ENCODE data around the gene NUP98. TPM values are rescaled to one million over a fixed set of nuclear protein-coding genes. Genes with fewer than 3 reads are reported as not detected.

NUP98 gene
- polyA plus RNA-seq, 2 of the 4 experiments (the other 2 are of a cell fraction): 54.2 to 121 TPM

GRCh38 chr11:3845670-3846069 is 48.3 kb upstream of the NUP98 start:
- H3K27ac ChIP-seq: no peak overlapping the region
- TF ChIP-seq CBX8 (IDR thresholded peaks at IDR 0.05) (no peak), E2F6 (IDR thresholded peaks at IDR 0.05; ENCODE audit: borderline replicate concordance, low read depth) (no peak), FOXS1 (CRISPR knock-in tag; IDR thresholded peaks at IDR 0.05) (no peak), FOSB (CRISPR knock-in tag; IDR thresholded peaks at IDR 0.05) (no peak), RFX5 (IDR thresholded peaks at IDR 0.05) (no peak), MAFK (IDR thresholded peaks at IDR 0.05; ENCODE audit: partially characterized antibody) (no peak), HEYL (CRISPR knock-in tag; IDR thresholded peaks at IDR 0.05) (no peak), POLR2AphosphoS2 (conservative IDR thresholded peaks at IDR 0.05; ENCODE audit: low read length) (no peak)
- DNase-seq (ENCODE audit: low read depth in 1 of 2, low spot score in 1 of 2) (no peak), FAIRE-seq (no peak), ATAC-seq (no peak)
- ChIA-PET POLR2A (no interaction called here), CTCF (interaction anchor here (0.6 to 27.8 kb wide), 4 partner anchors 8 to 283 kb away, joined by 3 to 919 read pairs (median 59); partner anchors contain the start of gene STIM1)
- H3K4me2 ChIP-seq: no peak overlapping the region
- H3K4me1 ChIP-seq: peaks cover 7% of the 10 kb centered on the region
- no peaks in the 10 kb centered on the region for H3K9me3 ChIP-seq
- no peak overlapping the region for H3K4me3 ChIP-seq
- 54% methylated on average over 3 of the region's 3 CpGs for WGBS (ENCODE audit: missing lambda C conversion rate)

- CTCF ChIA-PET: interaction anchor here (0.6 to 27.8 kb wide), 4 partner anchors 9 to 283 kb away, joined by 3 to 919 read pairs (median 59); partner anchors contain the start of gene STIM1
- no peak overlapping the region for H3K4me2 ChIP-seq
- no peak for ATAC-seq
- FAIRE-seq: no peak
- H3K9me3 ChIP-seq: no peaks in the 10 kb centered on the region
- no peak overlapping the region for H3K27ac ChIP-seq
- H3K4me1 ChIP-seq: peaks cover 7% of the 10 kb centered on the region
- TF ChIP-seq SREBF2 (IDR thresholded peaks at IDR 0.05): no peak
- no peak for DNase-seq (ENCODE audit: low read depth in 1 of 2, low spot score in 1 of 2)
- 76% methylated on average over 1 of the region's 1 CpG for WGBS (ENCODE audit: missing lambda C conversion rate)
- H3K4me3 ChIP-seq: no peak overlapping the region
- POLR2A ChIA-PET: no interaction called here
These were observed 47.9 kb upstream of the NUP98 start for GRCh38 chr11:3845246-3845645.

GRCh38 chr11:3843326-3843725 is 46.0 kb upstream of the NUP98 start:
- WGBS (ENCODE audit: missing lambda C conversion rate): 75% methylated on average over 3 of the region's 3 CpGs
- POLR2A ChIA-PET: no interaction called here
- Histone ChIP-seq H3K4me2 (no peak overlapping the region), H3K4me3 (no peak overlapping the region), H3K27ac (no peak overlapping the region), H3K9me3 (no peaks in the 10 kb centered on the region), H3K4me1 (peaks cover 21% of the 10 kb centered on the region)
- FAIRE-seq: no peak
- ATAC-seq: no peak
- no peak for DNase-seq (ENCODE audit: low read depth in 1 of 2, low spot score in 1 of 2)
- CTCF ChIA-PET: interaction anchor here (2.2 to 27.8 kb wide), 3 partner anchors 11 to 226 kb away, joined by 13 to 919 read pairs (median 115); partner anchors contain the start of genes PGAP2 and STIM1
- TF ChIP-seq MYC (IDR thresholded peaks at IDR 0.05; ENCODE audit: borderline replicate concordance, low read length): no peak
- no peak for TF ChIP-seq CHD2 (IDR thresholded peaks at IDR 0.05; ENCODE audit: low read length, partially characterized antibody)
- TF ChIP-seq EP300 (IDR thresholded peaks at IDR 0.05): no peak
- TF ChIP-seq ZSCAN20 (CRISPR knock-in tag; IDR thresholded peaks at IDR 0.05): no peak
- no peak for TF ChIP-seq REST (IDR thresholded peaks at IDR 0.05)
- TF ChIP-seq PHF8 (IDR thresholded peaks at IDR 0.05; ENCODE audit: borderline replicate concordance, low read depth): no peak
- no peak for TF ChIP-seq EHF (CRISPR knock-in tag; IDR thresholded peaks at IDR 0.05)
- TF ChIP-seq HOXB5 (CRISPR knock-in tag; IDR thresholded peaks at IDR 0.05): no peak
- no peak for TF ChIP-seq RFX5 (IDR thresholded peaks at IDR 0.05)
- no peak for TF ChIP-seq POLR2AphosphoS2 (conservative IDR thresholded peaks at IDR 0.05; ENCODE audit: low read length)
- TF ChIP-seq HOXB13 (CRISPR knock-in tag; IDR thresholded peaks at IDR 0.05; ENCODE audit: low read depth): no peak
- TF ChIP-seq JUNB (IDR thresholded peaks at IDR 0.05): no peak

Measured in A549 (cell line).